CD14-positive monocyte (primary cell): ENCODE results near the gene FAM9C. TPM values are rescaled to one million over a fixed set of nuclear protein-coding genes. Genes with fewer than 3 reads are reported as not detected.

Source experiments
- DNase-seq, 3 donors: peaks; one replicate each; pipeline ENCODE4 v3.0.0-alpha.2; 2011 to 2022
- H2AFZ ChIP-seq: 2 replicates; pipeline ENCODE4 v1.6.0; 2012; ENCODE audit warnings: mild to moderate bottlenecking, low read depth, low read length, inconsistent platforms; ENCODE audit not compliant: insufficient read depth, poor library complexity, severe bottlenecking
- H3K27ac ChIP-seq, 2 donors: 1 replicate in 1 of 2; 2 replicates in 1 of 2; pipeline ENCODE4 v1.5.1; 2012 to 2013; ENCODE audit warnings: low read length in 2 of 2, control low read depth in 1 of 2, inconsistent platforms in 1 of 2, low read depth in 1 of 2, mild to moderate bottlenecking in 1 of 2
- H3K27me3 ChIP-seq, 2 donors: one replicate each; pipeline versions ENCODE4 v1.6.0 to v1.6.1; 2011 to 2013; ENCODE audit warnings: low read length in 2 of 2; ENCODE audit not compliant: control insufficient read depth in 2 of 2, insufficient read depth in 2 of 2
- H3K36me3 ChIP-seq, 2 donors: replicated peaks in 1 of 2; 1 replicate in 1 of 2; 2 replicates in 1 of 2; pipeline versions ENCODE4 v1.5.1 to v1.6.1; 2012 to 2013; ENCODE audit warnings: low read length in 2 of 2, control low read depth in 1 of 2, inconsistent platforms in 1 of 2, mild to moderate bottlenecking in 1 of 2; ENCODE audit not compliant: insufficient read depth in 2 of 2, control insufficient read depth in 1 of 2
- H3K4me1 ChIP-seq, 2 donors: 1 replicate in 1 of 2; 2 replicates in 1 of 2; pipeline versions ENCODE4 v1.5.1 to v1.6.1; 2012 to 2013; ENCODE audit warnings: low read length in 2 of 2, control low read depth in 1 of 2, inconsistent platforms in 1 of 2, mild to moderate bottlenecking in 1 of 2, moderate library complexity in 1 of 2; ENCODE audit not compliant: insufficient read depth in 2 of 2, control insufficient read depth in 1 of 2
- H3K4me2 ChIP-seq: replicated peaks from 2 replicates; pipeline ENCODE3; 2012; ENCODE audit warnings: low read length, moderate library complexity, mild to moderate bottlenecking; ENCODE audit not compliant: poor library complexity, severe bottlenecking; ENCODE audit errors: extremely low read depth
- H3K4me3 ChIP-seq, 3 experiments: fragments of 200-600 bp in 1 of 3; sonication (generic) in 1 of 3; replicated peaks in 1 of 3; 1 replicate in 2 of 3; 2 replicates in 1 of 3; pipeline ENCODE4 v1.5.1; 2011 to 2013; ENCODE audit warnings: low read length in 3 of 3, mild to moderate bottlenecking in 3 of 3, control low read depth in 2 of 3, low read depth in 2 of 3, inconsistent platforms in 1 of 3, moderate library complexity in 1 of 3
- H3K79me2 ChIP-seq: 2 replicates; pipeline ENCODE4 v1.6.0; 2012; ENCODE audit warnings: mild to moderate bottlenecking, control low read depth, inconsistent platforms, low read length, moderate library complexity; ENCODE audit not compliant: insufficient read depth
- H3K9ac ChIP-seq: 2 replicates; pipeline ENCODE4 v1.6.0; 2017; ENCODE audit warnings: low read length, mild to moderate bottlenecking; ENCODE audit not compliant: insufficient read depth, poor library complexity, severe bottlenecking
- H3K9me3 ChIP-seq, 2 donors: replicated peaks in 1 of 2; 1 replicate in 1 of 2; 2 replicates in 1 of 2; pipeline versions ENCODE4 v1.5.1 to v1.6.1; 2012 to 2013; ENCODE audit warnings: low read length in 2 of 2, control low read depth in 1 of 2; ENCODE audit not compliant: control insufficient read depth in 1 of 2, insufficient read depth in 1 of 2
- H4K20me1 ChIP-seq: 2 replicates; pipeline ENCODE4 v1.6.0; 2012; ENCODE audit warnings: mild to moderate bottlenecking, low read length, control low read depth, moderate library complexity; ENCODE audit not compliant: insufficient read depth
- H3K27ac Mint-ChIP-seq, 7 donors: one replicate each; pipeline ENCODE4 v1.8.0; 2020; ENCODE audit warnings: mild to moderate bottlenecking in 7 of 7, mixed read lengths in 7 of 7, moderate library complexity in 6 of 7, inconsistent platforms in 2 of 7
- H3K27me3 Mint-ChIP-seq, 3 donors: one replicate each; pipeline ENCODE4 v1.8.0; 2021 to 2022; ENCODE audit warnings: low read depth in 3 of 3, mild to moderate bottlenecking in 3 of 3, mixed read lengths in 3 of 3, moderate library complexity in 3 of 3, inconsistent platforms in 1 of 3
- H3K36me3 Mint-ChIP-seq, 2 donors: one replicate each; pipeline ENCODE4 v1.8.0; 2020; ENCODE audit warnings: mixed read lengths in 2 of 2, inconsistent platforms in 1 of 2, mild to moderate bottlenecking in 1 of 2
- H3K4me1 Mint-ChIP-seq: one replicate; pipeline ENCODE4 v1.8.0; 2020; ENCODE audit warnings: mild to moderate bottlenecking, mixed read lengths
- H3K4me3 Mint-ChIP-seq, 2 donors: one replicate each; pipeline ENCODE4 v1.8.0; 2020; ENCODE audit warnings: mild to moderate bottlenecking in 2 of 2, mixed read lengths in 2 of 2, moderate library complexity in 1 of 2
- H3K9me3 Mint-ChIP-seq, 7 donors: one replicate each; pipeline ENCODE4 v1.8.0; 2020 to 2022; ENCODE audit warnings: mixed read lengths in 7 of 7, mild to moderate bottlenecking in 6 of 7, moderate library complexity in 6 of 7, inconsistent platforms in 2 of 7
- WGBS: methylation state at CpG from one replicate; pipeline ENCODE4 v1.1.5; 2013; ENCODE audit warnings: missing lambda C conversion rate; ENCODE audit not compliant: insufficient coverage; 5-methylcytosine and 5-hydroxymethylcytosine counted together
- intact Hi-C, 2 donors: fragments of 100-400 bp; cut with micrococcal nuclease; formaldehyde crosslinking; loops; one replicate each; pipeline versions ENCODE4 v1.15.0 to v1.15.1; 2023
- polyA plus RNA-seq, 3 donors: library from polyadenylated mRNA; depleted of rRNA in 1 of 3; unstranded in 2 of 3; stranded (reverse) in 1 of 3; fragments of 300-500 nt in 2 of 3; fragments of >200 nt in 1 of 3; fragmentation: Illumina TruSeq in 2 of 3; gene quantifications; 1 replicate in 2 of 3; 2 replicates in 1 of 3; pipeline ENCODE4 v1.2.3, GENCODE V29; 2012 to 2021
- TF ChIP-seq, protein P1 (sequence below): fragments of 200-600 bp; IDR thresholded peaks from one replicate; pipeline ENCODE4 v1.8.0; 2022; ENCODE audit warnings: antibody characterized with exemption, mild to moderate bottlenecking

The FAM9C gene
- polyA plus RNA-seq, 3 donors: not detected

DNA sequence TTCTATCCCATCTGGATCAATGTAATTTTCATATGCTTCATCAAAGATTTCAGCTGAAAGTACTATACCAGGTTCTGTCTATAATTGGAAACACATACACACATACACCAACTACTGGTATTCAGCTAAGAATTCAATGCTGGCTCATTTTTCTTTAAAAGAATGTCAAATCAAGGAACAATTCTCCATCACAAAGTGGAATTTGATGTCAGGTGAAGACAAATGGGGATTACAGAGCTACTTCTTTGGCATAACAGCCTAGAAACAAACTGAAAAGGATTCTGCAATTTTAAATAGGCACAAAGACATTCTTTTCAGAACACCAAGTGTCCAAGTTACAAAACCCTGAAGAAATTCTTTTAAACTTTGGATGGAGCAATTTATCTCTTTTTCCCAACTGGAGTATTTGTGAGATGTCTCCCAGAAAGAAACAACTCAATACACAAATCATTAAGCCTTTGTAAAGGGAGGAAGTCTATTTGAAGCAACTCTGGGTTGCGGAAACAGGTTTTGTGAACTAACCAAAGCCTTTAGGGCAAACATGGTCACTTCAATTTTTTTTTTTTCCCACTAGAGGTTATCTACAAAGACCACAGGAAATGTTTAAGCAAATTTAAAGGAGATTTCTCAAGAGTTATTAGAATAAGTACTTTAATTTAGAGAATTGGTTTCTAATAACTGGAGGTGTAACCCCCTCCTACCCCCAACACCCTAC, 1.9 kb upstream of the FAM9C start:
- TF ChIP-seq, protein P1, sequence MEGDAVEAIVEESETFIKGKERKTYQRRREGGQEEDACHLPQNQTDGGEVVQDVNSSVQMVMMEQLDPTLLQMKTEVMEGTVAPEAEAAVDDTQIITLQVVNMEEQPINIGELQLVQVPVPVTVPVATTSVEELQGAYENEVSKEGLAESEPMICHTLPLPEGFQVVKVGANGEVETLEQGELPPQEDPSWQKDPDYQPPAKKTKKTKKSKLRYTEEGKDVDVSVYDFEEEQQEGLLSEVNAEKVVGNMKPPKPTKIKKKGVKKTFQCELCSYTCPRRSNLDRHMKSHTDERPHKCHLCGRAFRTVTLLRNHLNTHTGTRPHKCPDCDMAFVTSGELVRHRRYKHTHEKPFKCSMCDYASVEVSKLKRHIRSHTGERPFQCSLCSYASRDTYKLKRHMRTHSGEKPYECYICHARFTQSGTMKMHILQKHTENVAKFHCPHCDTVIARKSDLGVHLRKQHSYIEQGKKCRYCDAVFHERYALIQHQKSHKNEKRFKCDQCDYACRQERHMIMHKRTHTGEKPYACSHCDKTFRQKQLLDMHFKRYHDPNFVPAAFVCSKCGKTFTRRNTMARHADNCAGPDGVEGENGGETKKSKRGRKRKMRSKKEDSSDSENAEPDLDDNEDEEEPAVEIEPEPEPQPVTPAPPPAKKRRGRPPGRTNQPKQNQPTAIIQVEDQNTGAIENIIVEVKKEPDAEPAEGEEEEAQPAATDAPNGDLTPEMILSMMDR: no peak

GRCh38 chrX:13043938-13044337, 482 bp downstream of the FAM9C start:
- Histone ChIP-seq H3K4me2 (no peak overlapping the region), H3K27ac (no peak overlapping the region), H2AFZ (no peak overlapping the region), H3K9me3 (peaks cover 0 to 3% of the 10 kb centered on the region in 2 donors), H4K20me1 (no peaks in the 10 kb centered on the region), H3K4me1 (peaks cover 36% of the 10 kb centered on the region in 2 donors), H3K79me2 (peaks cover 6% of the 10 kb centered on the region), H3K36me3 (no peaks in the 10 kb centered on the region), H3K27me3 (peaks cover 0 to 12% of the 10 kb centered on the region in 2 donors), H3K4me3 (no peak overlapping the region), H3K9ac (no peak overlapping the region)
- 98% methylated on average over 8 of the region's 25 CpGs for WGBS
- Mint-ChIP-seq H3K27me3 (peaks cover 0 to 36% (median 0%) of the 10 kb centered on the region in 3 donors), H3K9me3 (peaks cover 0 to 3% (median 0%) of the 10 kb centered on the region in 7 donors), H3K27ac (no peak overlapping the region), H3K4me1 (peaks cover 32% of the 10 kb centered on the region), H3K4me3 (no peak overlapping the region), H3K36me3 (no peaks in the 10 kb centered on the region)
- intact Hi-C loops: no loop called here
- no peak for DNase-seq
- TF ChIP-seq, protein P1: no peak

More for the DNA sequence above, 1.9 kb upstream of the FAM9C start:
- Mint-ChIP-seq H3K27me3 (peaks cover 0 to 36% (median 0%) of the 10 kb centered on the region in 3 donors), H3K36me3 (peaks cover 3 to 4% of the 10 kb centered on the region in 2 donors), H3K4me3 (no peak overlapping the region), H3K4me1 (peaks cover 46% of the 10 kb centered on the region), H3K27ac (peak overlapping the region; percentile 25 to 80 (median 54)), H3K9me3 (peaks cover 0 to 3% (median 0%) of the 10 kb centered on the region in 7 donors)
- no peak overlapping the region for H3K4me3 ChIP-seq
- H3K36me3 ChIP-seq: no peaks in the 10 kb centered on the region
- H3K27ac ChIP-seq: peak overlapping the region in 1 of 2 donors; percentile 60
- WGBS: no CpG with 5 or more reads among the region's 1 CpG
- H4K20me1 ChIP-seq: no peaks in the 10 kb centered on the region
- no peak overlapping the region for H3K9ac ChIP-seq
- H3K79me2 ChIP-seq: peaks cover 11% of the 10 kb centered on the region
- H3K27me3 ChIP-seq: peaks cover 0 to 17% of the 10 kb centered on the region in 2 donors
- DNase-seq: peak in 2 of 3 donors; percentile 10 to 44
- H2AFZ ChIP-seq: no peak overlapping the region
- H3K4me2 ChIP-seq: peak overlapping the region; percentile 6
- peaks cover 0 to 3% of the 10 kb centered on the region in 2 donors for H3K9me3 ChIP-seq
- peaks cover 52 to 54% of the 10 kb centered on the region in 2 donors for H3K4me1 ChIP-seq
- intact Hi-C loops: no loop called here
